ENCODE measurements around the gene ADAM22. TPM values are rescaled to one million over a fixed set of nuclear protein-coding genes. Genes with fewer than 3 reads are reported as not detected.
"Not testable (repeated sequence)": the region's sequence is repeated elsewhere in the genome, so short reads cannot be mapped to it uniquely, and the experiment has no call there.

The ADAM22 gene
- total RNA-seq, 2 donors from 2014 or later, result 1.0 to 3.6 TPM

GRCh38 chr7:88156356-88156755 lies 222.3 kb downstream of the ADAM22 start:
- peaks cover 2% of the 10 kb centered on the region for H3K4me1 ChIP-seq
- WGBS, 2 donors, result 35 to 56% methylated on average over 1 of the region's 1 CpG
- no peaks in the 10 kb centered on the region for H3K27me3 ChIP-seq
- TF ChIP-seq, protein P1, sequence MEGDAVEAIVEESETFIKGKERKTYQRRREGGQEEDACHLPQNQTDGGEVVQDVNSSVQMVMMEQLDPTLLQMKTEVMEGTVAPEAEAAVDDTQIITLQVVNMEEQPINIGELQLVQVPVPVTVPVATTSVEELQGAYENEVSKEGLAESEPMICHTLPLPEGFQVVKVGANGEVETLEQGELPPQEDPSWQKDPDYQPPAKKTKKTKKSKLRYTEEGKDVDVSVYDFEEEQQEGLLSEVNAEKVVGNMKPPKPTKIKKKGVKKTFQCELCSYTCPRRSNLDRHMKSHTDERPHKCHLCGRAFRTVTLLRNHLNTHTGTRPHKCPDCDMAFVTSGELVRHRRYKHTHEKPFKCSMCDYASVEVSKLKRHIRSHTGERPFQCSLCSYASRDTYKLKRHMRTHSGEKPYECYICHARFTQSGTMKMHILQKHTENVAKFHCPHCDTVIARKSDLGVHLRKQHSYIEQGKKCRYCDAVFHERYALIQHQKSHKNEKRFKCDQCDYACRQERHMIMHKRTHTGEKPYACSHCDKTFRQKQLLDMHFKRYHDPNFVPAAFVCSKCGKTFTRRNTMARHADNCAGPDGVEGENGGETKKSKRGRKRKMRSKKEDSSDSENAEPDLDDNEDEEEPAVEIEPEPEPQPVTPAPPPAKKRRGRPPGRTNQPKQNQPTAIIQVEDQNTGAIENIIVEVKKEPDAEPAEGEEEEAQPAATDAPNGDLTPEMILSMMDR (IDR thresholded peaks at IDR 0.05), result no peak
- no peak for TF ChIP-seq POLR2A (IDR thresholded peaks at IDR 0.05)
- no peak for DNase-seq
- no peaks in the 10 kb centered on the region for H3K9me3 ChIP-seq
- no peak overlapping the region for H3K27ac ChIP-seq
- intact Hi-C loops (cut with DNase I), result no loop called here
- no peak for ATAC-seq
- H3K36me3 ChIP-seq (replicated peaks in 1 of 2; ENCODE audit: insufficient read depth in 1 of 2, low read depth in 2 of 2), result no peaks in the 10 kb centered on the region
- no peak overlapping the region for H3K4me3 ChIP-seq

DNA sequence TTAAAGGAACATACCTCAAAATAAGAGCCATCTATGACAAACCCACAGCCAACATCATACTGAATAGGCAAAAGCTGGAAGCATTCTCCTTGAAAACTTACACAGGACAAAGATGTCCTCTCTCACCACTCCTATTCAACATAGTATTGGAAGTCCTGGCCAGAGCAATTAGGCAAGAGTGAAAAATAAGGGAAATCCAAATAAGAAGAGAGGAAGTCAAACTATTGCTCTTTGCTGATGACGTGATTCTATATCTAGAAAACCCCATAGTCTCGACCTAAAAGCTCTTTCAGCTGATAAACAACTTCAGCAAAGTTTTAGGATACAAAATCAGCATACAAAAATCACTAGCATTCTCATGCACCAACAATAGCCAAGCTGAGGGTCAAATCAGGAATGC lies 225.7 kb downstream of the ADAM22 start:
- intact Hi-C loops (cut with DNase I); ATAC-seq; H3K4me3 ChIP-seq; H3K9me3 ChIP-seq; H3K4me1 ChIP-seq; H3K36me3 ChIP-seq (replicated peaks in 1 of 2; ENCODE audit: insufficient read depth in 1 of 2, low read depth in 2 of 2); H3K27me3 ChIP-seq; DNase-seq; H3K27ac ChIP-seq: not testable (repeated sequence)
- WGBS, 2 donors, result 79 to 81% methylated on average over 2 of the region's 2 CpGs

DNA sequence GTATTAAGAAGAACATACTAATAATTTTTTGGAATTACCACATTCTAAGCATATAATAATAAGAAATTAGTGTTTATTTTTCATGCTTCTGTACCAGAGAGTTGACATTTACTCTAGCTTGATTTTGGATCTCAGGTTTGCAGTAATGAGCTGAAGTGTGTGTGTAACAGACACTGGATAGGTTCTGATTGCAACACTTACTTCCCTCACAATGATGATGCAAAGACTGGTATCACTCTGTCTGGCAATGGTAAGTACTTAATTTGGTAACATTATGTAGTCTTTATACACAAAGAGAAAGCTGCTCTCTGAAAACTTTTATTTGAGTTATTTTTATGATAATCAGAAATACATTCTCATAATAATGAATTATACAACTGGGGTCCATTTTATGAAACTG lies 231.6 kb downstream of the ADAM22 start:
- intact Hi-C loops (cut with DNase I), result no loop called here
- no peaks in the 10 kb centered on the region for H3K4me1 ChIP-seq
- H3K36me3 ChIP-seq (replicated peaks in 1 of 2; ENCODE audit: insufficient read depth in 1 of 2, low read depth in 2 of 2), result no peaks in the 10 kb centered on the region
- TF ChIP-seq, protein P1 (IDR thresholded peaks at IDR 0.05), result no peak
- TF ChIP-seq POLR2A (IDR thresholded peaks at IDR 0.05), result no peak
- H3K9me3 ChIP-seq, result no peaks in the 10 kb centered on the region
- H3K4me3 ChIP-seq, result no peak overlapping the region
- no peak overlapping the region for H3K27ac ChIP-seq
- ATAC-seq (no peak), DNase-seq (no peak)
- H3K27me3 ChIP-seq, result no peaks in the 10 kb centered on the region

- Histone ChIP-seq H3K4me3 (no peak overlapping the region), H3K27me3 (no peaks in the 10 kb centered on the region), H3K9me3 (no peaks in the 10 kb centered on the region), H3K36me3 (replicated peaks in 1 of 2; ENCODE audit: insufficient read depth in 1 of 2, low read depth in 2 of 2) (no peaks in the 10 kb centered on the region), H3K27ac (no peak overlapping the region), H3K4me1 (no peaks in the 10 kb centered on the region)
- ATAC-seq (no peak), DNase-seq (no peak)
- 69 to 78% methylated on average over 2 of the region's 2 CpGs for WGBS, 2 donors
- TF ChIP-seq POLR2A (IDR thresholded peaks at IDR 0.05), result no peak
- TF ChIP-seq, protein P1 (IDR thresholded peaks at IDR 0.05), result no peak
- intact Hi-C loops (cut with DNase I), result no loop called here
These were observed 233.2 kb downstream of the ADAM22 start for GRCh38 chr7:88167223-88167622.

GRCh38 chr7:88167721-88168120 lies 233.7 kb downstream of the ADAM22 start:
- WGBS, 2 donors, result 81 to 82% methylated on average over 2 of the region's 2 CpGs
- ATAC-seq, result no peak
- no peaks in the 10 kb centered on the region for H3K4me1 ChIP-seq
- no peak overlapping the region for H3K4me3 ChIP-seq
- no peaks in the 10 kb centered on the region for H3K27me3 ChIP-seq
- no peaks in the 10 kb centered on the region for H3K36me3 ChIP-seq (replicated peaks in 1 of 2; ENCODE audit: insufficient read depth in 1 of 2, low read depth in 2 of 2)
- TF ChIP-seq, protein P1 (IDR thresholded peaks at IDR 0.05), result no peak
- TF ChIP-seq POLR2A (IDR thresholded peaks at IDR 0.05), result no peak
- intact Hi-C loops (cut with DNase I), result no loop called here
- no peak for DNase-seq
- no peaks in the 10 kb centered on the region for H3K9me3 ChIP-seq
- H3K27ac ChIP-seq, result no peak overlapping the region
